CD1c-positive myeloid dendritic cell (primary cell): ENCODE measurements around the gene JMJD7.
"Not testable (repeated sequence)": the region's sequence is repeated elsewhere in the genome, so short reads cannot be mapped to it uniquely, and the experiment has no call there.

ENCODE experiments used
- DNase-seq: peaks from one replicate; pipeline ENCODE4 v3.0.0-alpha.2; 2016; ENCODE audit errors: extremely low spot score

Gene JMJD7

DNA sequence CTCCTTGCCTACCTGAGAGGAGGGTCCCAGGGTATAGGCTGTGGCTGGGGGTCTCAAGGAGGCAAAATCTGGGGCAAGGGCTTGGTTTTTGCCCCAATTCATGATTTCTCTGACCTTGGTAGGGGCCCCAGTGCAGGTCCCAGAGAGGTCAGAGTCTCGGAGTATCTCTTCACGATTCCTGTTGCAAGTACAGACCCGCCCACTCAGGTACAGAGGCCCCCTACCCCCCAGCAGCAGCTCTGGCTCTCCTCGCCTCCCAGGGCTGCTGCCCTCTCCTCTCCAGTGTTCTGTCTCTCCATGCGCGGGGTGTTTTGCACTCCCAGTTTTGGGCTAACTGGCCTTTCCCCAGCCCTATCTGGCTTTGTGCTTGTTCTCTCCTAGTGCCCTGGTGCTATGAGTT, 5.4 kb upstream of the JMJD7 start:
- no peak for DNase-seq

DNA sequence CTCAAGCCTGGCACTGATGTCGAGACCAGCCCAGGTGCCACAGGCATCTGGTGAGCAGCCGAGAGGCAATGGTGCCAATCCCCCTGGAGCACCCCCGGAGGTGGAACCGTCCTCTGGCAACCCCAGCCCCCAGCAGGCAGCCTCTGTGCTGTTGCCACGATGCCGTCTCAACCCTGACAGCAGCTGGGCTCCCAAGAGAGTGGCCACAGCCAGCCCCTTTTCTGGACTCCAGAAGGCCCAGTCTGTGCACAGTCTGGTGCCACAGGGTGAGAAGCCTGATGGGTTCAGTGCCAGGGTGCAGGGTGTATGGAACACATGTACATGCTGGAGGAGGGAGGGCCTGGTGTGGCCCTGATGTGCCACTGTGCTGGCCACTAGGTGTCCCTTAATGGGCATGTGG, 4.9 kb upstream of the JMJD7 start:
- no peak for DNase-seq

DNA sequence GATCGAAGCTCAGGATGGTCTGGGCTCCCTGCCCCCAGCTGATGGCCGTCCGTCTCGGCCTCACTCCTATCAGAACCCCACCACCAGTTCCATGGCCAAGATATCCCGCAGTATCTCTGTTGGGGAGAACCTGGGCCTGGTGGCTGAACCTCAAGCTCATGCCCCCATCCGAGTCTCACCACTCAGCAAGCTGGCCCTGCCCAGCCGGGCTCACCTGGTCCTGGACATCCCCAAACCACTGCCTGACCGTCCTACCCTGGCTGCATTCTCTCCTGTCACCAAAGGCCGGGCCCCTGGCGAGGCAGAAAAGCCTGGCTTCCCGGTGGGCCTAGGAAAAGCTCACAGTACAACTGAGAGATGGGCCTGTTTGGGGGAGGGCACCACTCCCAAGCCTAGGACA, 4.4 kb upstream of the JMJD7 start:
- no peak for DNase-seq

DNA sequence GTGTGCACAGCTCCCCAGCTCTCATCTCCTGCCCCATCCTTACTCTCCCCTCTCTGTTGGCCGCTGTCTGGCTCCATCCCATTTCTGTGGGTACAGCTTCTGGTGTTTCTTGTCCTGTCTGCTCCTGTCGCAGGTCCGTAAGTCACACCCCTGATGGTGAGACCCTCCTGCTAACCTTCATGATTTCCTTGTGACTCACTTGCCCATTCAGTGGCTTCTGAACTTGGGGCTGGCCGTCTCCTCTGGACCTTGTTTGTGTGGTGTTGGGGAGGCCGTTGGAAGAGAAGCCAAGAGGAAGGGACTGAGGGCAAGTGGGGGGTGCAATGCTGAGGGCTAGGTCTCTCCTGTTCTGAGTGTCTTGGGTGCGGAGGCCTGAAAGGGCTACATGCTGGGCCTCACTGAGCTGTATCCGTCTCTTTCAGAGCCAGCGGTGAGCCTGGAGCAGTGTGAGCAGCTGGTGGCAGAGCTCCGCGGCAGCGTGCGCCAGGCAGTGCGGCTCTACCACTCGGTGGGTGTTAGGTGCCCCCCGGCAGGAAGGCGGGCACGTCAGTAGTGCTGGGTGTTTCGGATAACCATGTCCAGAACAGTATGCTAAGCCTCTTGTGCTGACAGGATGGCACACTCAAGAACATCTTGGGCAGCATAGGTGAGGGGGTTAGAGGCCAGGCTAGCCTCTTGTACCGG, 3.7 kb upstream of the JMJD7 start:
- no peak for DNase-seq

DNA sequence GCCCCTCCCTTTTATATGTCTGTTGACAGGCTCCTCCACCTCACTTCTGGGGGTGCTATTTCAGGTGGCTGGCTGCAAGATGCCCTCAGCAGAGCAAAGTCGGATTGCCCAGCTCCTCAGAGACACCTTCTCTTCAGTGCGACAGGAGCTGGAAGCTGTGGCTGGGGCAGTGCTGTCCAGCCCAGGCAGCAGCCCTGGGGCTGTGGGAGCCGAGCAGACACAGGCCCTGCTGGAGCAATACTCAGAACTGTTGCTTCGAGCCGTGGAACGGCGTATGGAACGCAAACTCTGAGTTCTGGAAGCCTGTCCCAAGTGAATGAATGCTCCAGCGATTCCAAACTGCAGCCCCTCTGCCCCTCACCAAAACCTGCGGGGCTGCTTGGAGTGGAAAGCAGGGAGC, 2.7 kb upstream of the JMJD7 start:
- DNase-seq = no peak

DNA sequence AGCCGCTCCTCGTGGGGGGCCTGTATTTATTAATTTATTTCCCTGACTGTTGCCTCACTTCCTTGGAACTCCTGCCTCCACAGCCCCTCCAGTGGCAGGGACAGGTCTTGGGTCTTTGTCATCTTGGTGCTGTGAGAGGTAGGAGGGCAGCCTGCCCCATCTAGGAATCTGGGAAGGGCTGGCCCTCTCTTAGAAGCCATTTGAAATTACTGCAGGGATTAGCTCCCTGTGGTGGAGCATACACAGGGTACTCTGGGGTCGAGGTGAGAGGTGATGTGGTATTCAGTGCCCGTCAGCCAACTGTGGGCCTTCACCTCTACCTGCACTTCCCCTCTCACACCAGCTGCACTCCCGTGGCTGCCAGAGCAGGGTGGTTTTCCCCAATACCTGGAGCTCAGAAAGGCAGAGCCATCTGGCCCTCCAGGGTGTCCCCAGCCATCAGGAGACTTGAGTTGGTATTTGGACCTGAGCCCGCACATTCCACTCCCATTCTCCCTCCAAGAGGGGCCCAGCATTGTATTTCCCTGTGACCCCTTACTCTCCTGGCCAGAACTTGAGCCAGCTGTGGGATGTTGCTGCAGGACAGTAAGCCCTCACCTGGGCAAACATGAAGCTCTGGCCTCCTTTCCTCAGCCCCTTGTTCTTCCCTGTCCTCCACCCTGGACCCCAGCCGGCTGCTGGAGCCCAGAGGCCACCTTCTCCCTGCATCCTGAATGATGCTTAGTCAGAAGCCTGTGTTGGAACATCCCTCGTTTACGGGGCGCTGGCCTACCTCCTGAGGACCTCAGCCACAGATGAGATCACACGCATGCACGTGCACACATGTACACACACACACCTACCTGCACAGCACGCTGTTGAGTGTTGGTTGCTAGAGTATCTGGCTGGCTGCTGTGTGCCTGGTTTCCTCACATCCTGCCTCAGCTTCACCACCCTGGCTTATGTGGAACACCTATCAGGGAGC, 2.0 kb upstream of the JMJD7 start:
- no peak for DNase-seq

DNA sequence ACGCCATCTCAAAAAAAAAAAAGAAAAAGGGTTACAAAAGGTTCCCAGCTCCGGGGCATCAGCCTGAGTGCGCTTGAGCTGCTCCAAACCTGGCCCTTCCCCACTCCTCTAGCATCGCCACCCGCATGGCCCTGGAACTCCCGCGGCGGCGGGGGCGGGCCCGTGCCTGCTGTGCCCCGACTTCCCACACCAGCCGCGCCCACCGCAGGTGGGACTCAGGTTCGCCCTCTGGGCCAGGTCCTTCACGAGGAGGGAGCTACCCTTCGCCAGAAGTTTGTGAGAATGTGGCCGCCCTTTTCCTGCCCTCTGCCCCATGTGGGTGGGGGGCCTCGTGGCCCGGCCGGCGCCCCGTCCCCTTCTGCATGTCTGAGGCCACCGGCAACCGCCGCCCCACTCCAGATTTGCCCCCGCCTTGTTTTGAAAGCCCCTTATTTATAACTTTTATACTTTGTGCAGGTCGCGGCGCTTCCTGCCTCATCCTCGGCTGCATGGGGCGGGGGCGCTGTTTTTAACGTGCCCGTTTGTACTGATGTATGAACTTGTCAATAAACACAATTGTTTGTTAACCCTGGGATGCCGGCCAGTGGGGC, 507 bp upstream of the JMJD7 start:
- DNase-seq = peak; percentile 5

DNA sequence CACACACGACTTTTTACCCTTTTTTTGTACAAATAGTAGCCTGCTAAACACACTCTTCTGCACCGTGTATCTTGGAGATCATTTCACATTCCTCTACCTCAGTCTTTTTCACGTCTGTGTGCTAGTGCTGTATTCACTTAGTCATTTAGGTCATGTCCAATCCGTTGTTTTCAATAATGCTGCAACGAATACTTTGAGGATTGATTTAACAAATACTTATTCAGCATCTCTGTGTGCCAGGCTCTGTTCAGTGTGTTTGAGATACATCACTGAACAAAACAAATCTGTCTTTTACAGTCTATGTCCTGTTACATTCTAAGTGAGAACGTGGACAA, 882 bp downstream of the JMJD7 start:
- DNase-seq = no peak

DNA sequence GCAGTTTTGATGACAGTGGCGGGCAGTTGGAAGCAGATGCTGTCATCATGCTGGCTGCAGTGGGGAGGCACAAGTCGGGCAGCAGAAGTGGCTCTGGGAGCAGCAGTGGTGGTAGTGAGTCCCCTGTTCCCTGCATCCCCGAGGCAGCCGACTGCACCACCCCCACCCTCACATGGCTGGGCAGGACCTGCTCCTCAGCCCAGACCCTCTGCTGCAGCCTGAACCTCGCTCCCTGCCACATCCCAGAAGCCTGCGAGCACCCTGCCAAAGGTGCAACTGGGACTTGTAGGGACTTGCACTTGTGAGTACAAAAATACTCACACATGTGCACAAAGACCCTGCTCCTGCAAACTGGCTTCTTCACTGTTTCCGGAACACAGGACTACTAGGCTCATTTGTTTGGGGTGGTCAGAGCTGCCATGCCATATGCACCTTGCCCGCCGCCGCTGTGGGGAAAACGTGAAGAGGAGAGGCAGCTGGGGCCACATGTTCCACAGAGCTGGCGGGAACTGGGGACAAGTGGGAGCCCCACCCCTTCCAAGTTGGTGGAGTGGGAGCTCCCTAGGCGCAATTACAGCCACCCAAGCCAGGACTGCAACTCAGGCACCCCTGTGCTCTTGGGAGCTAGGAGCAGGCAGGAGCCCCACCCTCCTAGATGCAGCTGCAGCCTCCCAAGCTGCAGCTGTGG, 2.2 kb downstream of the JMJD7 start:
- no peak for DNase-seq

DNA sequence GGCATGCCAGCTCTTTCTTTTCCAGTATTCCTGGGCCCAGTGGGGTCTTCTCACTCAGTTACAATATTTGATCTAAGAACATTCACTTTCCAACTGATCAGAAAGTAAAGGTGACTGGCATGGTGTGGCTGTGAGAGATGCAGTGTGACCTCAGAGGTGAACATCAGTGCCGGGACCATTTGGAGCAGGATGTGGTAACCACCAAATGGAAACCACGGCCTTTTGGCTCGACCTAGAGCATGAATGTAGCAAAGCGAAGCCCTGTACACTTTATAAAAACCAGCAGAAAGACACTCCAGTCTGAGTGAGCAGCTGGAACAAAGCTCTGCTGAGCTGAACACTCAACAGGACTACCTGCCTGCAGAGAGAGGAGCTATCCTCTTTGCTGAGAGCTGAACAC, 3.4 kb downstream of the JMJD7 start:
- not testable (repeated sequence) for DNase-seq

DNA sequence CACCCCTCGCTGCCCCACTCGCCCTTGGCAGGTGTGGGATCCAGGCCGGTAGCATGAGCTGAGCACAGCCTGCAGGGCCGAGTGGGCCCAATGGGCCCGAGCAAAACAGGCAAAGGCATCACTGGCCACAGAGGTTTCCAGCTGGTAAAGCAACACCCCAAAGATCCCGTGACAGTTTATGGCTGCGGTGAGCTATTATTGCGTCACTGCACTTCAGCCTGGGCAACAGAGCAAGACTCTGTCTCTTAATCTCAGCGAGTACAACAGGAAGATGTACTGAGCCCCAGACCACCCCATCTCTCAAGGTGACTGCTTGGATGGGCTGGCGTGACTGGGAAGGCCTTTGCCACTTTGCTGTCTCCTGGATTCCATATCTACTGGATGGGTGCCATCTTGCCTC, 4.3 kb downstream of the JMJD7 start:
- no peak for DNase-seq

DNA sequence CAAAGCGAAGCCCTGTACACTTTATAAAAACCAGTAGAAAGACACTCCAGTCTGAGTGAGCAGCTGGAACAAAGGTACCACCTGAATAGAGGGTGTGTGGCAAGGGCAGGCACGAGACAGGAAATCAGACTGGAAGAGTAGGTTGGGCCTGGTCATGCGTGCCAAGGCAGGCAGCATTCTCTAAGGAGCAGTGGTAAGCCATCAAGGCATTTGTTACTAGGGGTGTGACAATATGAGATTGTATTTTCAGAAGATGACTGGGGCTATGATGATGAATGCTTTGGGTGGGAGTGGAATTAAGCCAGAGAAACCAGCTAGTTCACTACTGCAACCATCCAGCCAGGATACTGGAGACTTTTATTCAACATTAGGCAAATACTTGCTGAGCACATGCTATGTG, 5.0 kb downstream of the JMJD7 start:
- no peak for DNase-seq

DNA sequence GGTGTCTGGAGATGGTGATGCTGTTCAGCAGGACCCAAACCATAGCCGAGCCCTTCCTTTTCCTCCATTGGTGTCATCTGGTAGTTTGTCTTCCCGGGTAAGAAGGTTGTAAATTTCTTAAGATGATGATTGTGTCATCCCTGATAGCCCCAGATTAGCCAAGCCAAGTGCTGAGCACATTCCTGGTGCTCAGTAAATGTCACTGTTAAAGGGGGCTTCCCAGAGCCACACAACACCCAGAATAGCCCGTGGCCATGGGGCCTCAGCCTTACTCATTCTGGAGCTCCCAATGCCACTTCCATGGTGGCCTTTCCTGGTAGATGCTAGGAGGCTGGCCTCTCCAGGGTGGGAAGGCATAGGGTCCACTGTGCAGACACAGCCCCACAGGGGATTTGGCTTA, 6.2 kb downstream of the JMJD7 start:
- no peak for DNase-seq

DNA sequence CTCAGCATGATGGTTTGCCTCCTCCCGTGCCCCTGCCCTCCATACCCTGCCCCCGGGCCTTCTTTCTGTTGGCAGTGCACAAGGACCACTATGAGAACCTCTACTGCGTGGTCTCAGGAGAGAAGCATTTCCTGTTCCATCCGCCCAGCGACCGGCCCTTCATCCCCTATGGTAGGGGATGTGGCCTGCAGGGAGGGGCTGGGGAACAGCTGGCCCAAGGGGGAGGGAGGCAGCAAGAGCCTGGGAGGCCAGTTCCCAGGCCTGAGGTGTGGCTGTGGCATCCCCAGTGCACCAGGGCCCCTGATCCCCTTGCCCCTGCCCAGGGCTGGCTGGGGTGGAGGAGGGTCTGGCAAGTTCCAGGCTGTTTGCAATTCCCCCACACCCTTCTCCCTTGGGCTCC, 8.2 kb downstream of the JMJD7 start:
- no peak for DNase-seq

DNA sequence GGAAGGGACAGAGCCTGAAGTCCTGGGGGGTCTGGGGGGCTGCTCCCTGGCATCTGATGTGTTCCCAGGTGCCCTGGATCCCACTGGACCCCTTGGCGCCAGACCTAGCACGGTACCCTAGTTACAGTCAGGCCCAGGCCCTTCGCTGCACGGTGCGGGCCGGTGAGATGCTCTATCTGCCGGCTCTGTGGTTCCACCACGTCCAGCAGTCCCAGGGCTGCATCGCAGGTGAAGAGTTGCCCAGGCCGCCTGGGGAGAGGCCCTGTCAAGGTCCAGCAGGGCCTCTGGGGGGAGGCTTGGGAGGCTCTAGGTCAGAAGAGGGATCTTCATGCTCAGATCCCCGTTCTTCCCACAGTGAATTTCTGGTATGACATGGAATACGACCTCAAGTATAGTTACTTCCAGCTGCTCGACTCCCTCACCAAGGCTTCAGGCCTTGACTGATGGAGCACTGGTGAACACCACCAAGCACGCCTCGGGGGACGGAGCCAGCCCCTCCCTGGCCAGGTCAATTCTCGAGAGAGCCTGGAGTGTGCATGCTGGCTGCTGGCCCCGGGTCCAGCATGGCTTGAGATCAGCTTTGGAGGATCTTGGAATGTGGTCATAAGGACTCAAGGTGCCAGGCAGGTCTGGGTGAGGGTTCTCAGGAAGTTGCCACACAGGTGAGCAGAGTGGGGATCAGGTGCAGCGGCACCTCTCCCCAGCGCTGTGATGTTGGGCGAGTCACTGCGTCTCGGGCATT, 9.0 kb downstream of the JMJD7 start:
- DNase-seq = no peak

DNA sequence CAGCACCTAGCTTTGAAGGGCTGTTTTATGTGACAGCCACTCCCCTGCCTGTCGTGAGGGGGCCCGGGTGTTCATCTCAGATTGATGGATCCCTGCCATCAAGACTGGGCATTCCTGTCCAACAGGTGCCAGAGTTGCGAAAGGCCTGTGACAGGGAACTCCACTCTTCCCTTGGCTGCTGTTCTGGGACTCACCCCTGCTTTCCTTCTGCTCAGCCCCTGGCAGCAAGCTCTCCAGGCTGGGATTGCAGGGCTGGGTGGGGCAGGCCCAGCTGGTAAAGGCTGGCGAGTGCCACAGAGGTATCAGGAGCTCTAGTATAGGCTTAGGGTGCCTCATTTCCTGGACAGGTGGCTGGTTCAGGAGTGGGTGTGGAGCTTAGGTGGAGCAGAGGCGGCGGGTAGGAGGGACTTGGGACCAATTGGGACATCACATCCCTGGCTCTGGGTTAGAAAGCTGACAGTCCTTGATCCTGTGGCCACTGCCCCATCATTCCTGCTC, 10.6 kb downstream of the JMJD7 start, which contains the start of gene PLA2G4B:
Gene PLA2G4B, plus strand, starts transcription at position 448 of the 498 bp plus-strand sequence. CDS start 67 bp downstream, outside the sequence.
- no peak for DNase-seq

DNA sequence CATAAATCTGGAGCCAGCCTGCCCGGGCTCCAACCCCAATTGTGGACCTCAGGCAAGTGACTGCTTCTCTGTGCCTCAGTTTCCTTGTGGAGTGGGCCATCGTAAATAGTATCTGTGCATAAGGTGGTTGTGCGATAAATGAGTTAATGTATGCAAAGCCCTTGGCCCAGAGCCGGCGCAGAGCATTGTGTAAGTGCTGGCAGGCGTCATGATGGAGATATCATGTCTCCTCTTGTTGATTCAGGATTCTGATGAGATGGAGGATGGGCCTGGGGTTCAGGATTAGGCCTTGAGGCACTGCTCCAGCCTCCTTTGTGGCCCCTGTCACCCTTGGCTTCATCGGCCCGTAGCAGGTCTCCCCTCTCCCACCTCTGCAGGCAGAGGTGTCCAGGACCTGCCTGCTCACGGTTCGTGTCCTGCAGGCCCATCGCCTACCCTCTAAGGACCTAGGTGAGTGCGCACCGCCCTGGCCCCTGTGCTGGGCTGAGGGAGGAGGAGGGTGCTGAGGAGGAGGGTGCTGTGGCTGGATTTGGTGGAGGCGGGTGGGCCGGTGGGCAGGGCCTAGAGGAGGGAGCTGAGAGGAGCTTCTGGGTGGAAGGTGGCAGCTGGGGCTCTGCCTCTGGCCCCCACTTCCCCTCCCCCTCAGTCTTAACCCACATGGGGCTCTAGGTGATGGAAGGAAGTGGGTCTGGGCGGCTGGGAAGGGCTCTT, 12.0 kb downstream of the JMJD7 start:
- DNase-seq = no peak

DNA sequence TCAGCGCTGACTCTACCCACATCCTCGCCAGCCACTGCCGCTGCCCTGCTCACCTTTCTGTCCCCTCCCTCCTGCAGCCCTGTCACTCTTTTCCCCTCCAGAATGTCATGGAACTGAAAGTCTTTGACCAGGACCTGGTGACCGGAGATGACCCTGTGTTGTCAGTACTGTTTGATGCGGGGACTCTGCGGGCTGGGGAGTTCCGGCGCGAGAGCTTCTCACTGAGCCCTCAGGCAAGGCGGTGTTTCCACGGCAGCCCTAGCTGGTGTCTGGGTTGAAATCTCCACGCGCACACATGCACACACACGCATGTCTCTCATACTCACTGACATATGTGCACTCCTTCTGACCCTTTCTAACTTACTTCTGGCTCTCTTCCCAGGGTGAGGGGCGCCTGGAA, 12.8 kb downstream of the JMJD7 start:
- no peak for DNase-seq

DNA sequence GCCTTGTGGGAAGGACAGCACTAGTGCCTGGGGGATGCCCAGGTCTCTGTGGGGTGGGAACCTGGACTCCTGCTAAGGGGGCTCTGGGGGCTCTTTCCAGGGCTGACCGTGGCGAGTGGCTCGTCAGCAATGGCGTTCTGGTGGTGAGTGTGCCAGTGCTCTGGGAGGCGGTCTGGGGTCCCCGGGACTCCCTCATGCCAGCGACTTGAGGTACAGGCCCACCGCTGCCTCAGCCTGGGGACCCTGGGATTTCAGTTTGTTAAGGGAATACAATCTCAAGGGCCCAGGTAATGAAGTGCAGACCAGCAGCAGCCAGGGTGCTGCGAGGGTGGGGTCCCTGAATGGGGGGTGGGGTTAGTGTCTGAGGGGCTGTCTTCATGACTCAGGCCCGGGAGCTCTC, 13.2 kb downstream of the JMJD7 start:
- DNase-seq = no peak

DNA sequence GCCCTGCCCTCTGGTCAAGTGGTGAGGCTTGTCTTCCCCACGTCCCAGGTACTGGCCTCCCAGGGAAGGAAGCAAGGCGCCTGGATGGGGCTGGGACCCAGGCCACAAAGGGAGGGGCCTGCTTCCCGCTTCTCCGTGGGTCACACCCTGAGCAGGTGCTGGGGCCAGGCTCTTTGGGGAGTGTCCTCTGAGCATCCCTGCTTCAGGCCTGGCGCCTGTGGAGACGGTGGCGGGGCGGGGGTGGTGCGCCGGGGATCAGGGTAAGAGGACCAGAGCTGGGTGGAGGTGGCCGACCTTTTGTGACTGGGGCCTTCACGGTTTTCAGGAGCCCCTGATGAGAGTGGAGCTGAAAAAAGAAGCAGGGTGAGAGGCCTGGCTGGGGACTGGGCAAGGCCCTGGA, 14.3 kb downstream of the JMJD7 start:
- no peak for DNase-seq

DNA sequence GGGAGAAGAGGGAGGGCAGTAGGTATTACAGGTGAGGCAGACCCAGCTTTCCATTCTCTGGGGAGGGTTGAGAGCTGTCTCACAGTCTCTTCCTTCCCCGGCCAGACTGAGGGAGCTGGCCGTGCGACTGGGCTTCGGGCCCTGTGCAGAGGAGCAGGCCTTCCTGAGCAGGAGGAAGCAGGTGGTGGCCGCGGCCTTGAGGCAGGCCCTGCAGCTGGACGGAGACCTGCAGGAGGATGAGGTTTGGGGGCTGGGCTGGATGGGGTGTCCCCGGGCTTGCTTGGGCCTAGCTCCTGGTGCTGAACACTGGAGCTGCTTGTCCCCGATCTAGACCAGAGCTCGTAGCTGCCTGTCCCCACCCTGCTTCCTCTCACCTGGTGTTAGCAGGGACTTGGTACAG, 15.7 kb downstream of the JMJD7 start:
- DNase-seq = no peak
